Retinal pigment epithelial cell (primary cell): ENCODE measurements around the gene KIF26A.
A peak's percentile ranks its signal among the peaks of the same experiment; 100 is the strongest.

ENCODE experiments used
- DNase-seq: peaks from one replicate; pipeline ENCODE4 v3.0.0-alpha.2; 2010; ENCODE audit warnings: low read depth
- H3K4me3 ChIP-seq: 2 replicates; pipeline ENCODE4 v1.5.1; 2011; ENCODE audit warnings: mild to moderate bottlenecking, low read length, control low read depth, moderate library complexity
- TF ChIP-seq, protein P1 (sequence below): conservative IDR thresholded peaks from 2 replicates; pipeline ENCODE4 v1.5.1; 2011; ENCODE audit warnings: low read depth, low read length, control low read depth, inconsistent platforms

The KIF26A gene

DNA sequence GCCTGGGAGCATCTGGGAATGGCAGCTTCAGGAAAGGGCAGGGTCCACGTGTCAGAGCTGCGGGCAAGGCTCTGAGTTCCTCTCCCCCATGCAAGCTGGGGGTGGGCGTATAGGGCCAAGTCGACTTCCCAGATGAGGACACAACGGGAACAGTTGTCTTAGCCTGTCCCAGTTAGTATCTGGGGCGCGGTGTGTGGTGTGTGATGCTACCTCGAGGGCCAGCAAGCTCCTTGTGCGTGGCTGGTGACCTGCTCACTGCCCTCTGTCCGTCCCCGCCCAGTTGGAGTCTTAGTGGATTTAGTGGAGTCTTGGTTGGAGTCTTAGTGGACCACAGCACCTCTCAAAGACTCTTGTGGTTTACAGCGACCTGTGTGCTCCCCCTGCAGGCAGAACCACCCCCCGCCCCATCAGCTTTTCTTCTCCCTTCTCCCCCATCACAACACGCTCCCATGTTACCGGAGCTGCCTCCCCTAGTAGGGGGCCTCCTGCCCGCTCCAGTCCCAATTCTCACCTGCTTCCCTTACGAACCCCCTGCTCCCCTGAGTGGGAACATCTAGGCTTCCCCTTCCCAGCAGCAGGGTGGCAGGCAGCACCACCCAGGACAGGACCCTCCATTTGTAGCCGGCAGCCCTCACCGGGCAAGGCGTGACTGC lies 44.2 kb upstream of the KIF26A start:
- TF ChIP-seq, protein P1, sequence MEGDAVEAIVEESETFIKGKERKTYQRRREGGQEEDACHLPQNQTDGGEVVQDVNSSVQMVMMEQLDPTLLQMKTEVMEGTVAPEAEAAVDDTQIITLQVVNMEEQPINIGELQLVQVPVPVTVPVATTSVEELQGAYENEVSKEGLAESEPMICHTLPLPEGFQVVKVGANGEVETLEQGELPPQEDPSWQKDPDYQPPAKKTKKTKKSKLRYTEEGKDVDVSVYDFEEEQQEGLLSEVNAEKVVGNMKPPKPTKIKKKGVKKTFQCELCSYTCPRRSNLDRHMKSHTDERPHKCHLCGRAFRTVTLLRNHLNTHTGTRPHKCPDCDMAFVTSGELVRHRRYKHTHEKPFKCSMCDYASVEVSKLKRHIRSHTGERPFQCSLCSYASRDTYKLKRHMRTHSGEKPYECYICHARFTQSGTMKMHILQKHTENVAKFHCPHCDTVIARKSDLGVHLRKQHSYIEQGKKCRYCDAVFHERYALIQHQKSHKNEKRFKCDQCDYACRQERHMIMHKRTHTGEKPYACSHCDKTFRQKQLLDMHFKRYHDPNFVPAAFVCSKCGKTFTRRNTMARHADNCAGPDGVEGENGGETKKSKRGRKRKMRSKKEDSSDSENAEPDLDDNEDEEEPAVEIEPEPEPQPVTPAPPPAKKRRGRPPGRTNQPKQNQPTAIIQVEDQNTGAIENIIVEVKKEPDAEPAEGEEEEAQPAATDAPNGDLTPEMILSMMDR = peak; percentile 9
- H3K4me3 ChIP-seq = no peak overlapping the region
- no peak for DNase-seq

DNA sequence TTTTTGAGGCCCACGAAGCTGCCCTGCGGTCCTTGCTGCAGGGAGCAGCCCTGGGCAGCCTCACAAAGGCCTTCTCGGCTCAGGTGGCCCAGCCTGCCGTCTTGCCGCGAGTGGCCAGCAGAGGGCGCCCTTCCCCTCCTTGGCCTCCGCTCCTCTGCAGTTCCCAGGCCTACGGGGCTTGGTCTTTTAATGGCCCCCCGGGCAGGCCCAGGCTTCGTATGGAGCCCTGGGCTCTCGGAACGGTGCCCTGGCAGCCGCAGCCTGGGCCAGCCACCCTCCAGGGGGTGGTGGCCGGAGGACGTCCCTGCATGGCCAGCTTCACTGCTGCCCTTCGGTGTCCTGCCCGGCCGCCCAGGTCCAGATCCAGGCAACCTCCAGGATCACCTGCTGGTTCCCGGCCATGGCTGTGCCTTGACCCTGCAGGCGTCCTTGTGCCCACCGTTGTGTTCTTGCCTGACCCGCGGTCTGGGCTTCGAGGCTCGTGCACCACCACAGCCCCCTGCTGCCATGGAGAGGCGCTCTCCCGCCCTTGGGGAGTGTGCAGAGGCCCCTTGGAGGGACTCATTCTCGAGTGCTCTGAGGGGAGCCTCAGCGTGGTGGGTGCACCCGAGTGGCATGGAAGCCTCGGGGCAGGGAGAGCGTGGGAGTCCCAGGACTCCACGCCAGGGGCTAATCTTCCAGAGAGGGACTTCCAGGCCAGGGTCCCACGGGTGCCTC lies 43.5 kb upstream of the KIF26A start:
- no peak for DNase-seq

DNA sequence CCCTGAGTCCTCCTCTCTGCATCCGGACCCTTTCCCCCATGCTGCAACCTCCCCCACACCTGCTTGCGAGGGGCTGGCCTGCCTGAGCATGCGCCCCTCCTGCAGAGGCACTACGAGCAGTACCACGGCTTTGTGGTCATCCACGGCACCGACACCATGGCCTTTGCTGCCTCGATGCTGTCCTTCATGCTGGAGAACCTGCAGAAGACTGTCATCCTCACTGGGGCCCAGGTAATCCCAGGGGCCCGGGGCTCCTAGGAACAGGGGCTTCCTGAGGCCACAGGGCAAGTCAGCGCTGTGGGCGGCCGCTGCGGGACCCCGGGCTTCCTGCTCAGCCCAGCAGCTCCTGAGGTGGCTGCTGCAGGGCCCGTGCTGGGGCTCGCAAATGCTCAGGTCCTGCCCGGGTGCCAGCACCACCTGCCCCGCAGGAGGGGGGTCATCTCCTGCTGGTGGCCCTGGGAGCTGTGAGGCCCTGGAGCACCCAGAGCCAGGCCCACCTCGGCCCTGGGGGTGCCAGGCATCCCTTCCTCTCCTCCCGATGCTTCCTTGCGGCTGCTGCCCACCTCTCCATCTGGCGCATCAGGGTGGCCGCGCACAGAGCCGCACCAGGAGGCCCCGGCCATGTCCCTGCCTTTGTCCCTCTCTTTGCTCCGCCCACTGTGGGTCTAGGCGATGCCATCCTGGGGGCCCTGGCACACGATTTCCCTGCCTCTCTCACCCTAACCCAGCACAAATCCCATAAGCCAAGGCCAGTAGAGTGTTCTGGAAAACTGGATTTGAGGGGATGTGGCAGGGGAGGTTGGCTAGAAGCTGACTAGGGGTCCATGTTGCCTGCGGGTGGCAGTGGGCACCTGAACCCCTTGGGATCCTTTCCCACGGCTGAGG lies 42.7 kb upstream of the KIF26A start:
- no peak for DNase-seq
- TF ChIP-seq, protein P1 = no peak
- no peak overlapping the region for H3K4me3 ChIP-seq

More for the DNA sequence above, 43.5 kb upstream of the KIF26A start:
- TF ChIP-seq, protein P1 = peak; percentile 92
- H3K4me3 ChIP-seq = no peak overlapping the region

DNA sequence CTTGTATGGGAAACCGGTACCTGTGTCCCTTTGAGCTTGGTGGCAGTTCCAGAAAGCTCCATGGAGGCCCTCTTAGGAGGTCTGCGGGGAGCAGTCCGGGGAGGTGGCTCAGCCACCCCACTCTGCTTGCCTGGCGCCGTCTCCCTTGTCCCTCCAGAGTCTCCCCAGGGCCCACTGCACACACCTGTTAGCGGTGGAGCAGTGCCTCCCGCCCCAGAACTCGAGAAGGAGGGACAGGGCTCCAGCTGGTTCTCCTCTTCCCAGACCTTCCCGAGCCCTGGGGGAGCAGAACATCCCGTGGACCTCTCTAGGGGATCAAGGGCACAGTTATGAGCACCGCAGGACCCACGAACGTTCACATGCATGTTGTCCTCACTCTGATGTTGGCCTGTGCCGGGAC lies 42.1 kb upstream of the KIF26A start:
- DNase-seq = no peak
- TF ChIP-seq, protein P1 = no peak
- H3K4me3 ChIP-seq = no peak overlapping the region

DNA sequence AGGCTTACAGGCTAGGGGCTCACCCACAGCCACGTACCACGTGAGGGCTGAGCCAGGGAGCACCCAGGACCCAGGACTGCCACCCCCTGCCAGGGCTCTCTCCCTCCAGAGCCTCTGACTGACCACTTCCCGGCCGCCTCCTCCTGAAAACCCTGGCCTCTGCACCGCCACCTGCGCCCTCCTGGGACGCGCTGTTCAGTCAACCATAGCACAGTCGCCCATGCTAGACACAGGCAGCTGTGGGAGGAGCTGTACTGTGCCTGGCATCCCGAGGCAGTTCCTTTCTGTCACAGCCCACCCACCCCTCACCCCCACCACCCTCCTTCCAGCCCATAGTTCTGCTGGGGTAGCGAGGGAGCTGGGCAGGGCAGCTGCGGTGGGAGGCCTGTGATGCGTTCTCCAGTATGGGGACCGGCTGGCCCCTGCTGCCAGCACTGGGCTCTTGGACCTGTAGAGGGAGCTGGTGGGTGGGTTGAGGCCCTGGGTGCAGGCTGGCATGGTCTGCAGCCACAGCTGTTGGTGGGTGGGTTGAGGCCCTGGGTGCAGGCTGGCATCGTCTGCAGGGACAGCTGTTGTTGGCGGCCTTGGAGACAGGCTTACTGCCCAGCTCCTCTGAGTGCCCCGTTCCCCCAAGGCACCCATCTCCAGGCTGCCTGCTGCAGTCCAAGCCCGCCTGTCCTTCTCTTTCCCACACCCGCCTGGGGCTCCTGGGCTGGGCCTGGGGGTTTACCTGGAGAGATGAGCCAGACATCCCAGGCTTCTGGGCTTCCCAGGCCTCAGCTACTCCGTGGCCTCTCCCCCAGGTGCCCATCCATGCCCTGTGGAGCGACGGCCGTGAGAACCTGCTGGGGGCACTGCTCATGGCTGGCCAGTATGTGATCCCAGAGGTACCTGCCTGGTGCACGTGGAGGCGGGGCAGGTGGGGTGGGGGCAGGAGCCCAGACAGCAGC lies 41.4 kb upstream of the KIF26A start:
- no peak overlapping the region for H3K4me3 ChIP-seq
- no peak for DNase-seq
- TF ChIP-seq, protein P1 = peak; percentile 45
